Inferior parietal cortex (tissue), 1 donor: ENCODE data around the gene INPP5A.
"Not testable (repeated sequence)": the region's sequence is repeated elsewhere in the genome, so short reads cannot be mapped to it uniquely, and the experiment has no call there.

Experiments
- DNase-seq: peaks from one replicate; pipeline ENCODE4 v3.0.0-alpha.2; 2016; ENCODE audit errors: extremely low spot score

The INPP5A gene, protein sequence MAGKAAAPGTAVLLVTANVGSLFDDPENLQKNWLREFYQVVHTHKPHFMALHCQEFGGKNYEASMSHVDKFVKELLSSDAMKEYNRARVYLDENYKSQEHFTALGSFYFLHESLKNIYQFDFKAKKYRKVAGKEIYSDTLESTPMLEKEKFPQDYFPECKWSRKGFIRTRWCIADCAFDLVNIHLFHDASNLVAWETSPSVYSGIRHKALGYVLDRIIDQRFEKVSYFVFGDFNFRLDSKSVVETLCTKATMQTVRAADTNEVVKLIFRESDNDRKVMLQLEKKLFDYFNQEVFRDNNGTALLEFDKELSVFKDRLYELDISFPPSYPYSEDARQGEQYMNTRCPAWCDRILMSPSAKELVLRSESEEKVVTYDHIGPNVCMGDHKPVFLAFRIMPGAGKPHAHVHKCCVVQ

DNA sequence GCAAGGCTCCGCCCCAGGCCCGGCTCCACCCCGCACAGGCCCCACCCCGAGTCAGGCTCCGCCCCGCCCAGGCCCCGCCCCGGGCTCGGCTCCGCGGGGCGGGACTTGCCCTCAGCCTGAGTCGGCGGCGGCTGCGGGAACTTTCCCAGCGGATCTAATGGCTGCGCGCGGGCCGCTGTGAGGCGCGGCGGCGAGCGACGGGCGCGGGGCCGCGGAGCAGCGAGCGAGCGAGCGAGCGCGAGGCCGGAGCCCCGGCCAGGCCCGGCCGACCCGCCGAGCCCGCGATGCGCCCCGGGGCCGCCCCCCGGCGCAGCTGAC lies at the start of gene INPP5A:
TSS of gene INPP5A (plus strand) at position 104 of the 318 bp plus-strand sequence. CDS start 310 bp downstream, outside the sequence.
- DNase-seq, result no peak

DNA sequence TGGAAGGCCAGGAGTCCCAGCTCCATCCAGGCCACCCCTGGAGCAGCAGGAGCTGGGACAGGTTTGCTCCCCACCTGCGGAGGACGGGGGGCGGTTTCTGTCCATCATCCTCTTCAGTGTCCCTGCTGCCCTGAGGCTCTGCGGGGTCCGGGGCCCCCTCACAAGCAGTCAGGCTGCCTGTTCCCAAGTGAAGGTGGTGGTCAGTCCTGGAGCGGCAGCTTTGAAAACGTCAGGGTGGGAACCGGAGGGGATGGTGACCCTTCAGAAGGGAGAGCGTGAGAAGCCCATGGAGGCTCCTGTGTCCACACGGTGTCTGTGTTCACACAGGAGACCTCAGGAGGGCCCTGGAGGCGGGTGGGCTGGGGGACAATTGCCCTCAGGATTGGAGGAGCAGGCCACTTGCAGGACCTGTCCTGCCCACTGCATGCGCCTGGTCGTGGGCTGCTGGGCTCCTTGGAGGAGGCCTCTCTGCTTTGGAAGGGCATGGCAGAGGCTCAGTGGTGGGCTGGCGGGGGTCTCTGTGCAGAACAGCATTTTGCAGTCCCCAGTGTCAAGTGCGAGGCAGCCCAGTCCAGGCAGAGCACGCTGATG lies 49.3 kb upstream of the INPP5A start:
- DNase-seq, result no peak

DNA sequence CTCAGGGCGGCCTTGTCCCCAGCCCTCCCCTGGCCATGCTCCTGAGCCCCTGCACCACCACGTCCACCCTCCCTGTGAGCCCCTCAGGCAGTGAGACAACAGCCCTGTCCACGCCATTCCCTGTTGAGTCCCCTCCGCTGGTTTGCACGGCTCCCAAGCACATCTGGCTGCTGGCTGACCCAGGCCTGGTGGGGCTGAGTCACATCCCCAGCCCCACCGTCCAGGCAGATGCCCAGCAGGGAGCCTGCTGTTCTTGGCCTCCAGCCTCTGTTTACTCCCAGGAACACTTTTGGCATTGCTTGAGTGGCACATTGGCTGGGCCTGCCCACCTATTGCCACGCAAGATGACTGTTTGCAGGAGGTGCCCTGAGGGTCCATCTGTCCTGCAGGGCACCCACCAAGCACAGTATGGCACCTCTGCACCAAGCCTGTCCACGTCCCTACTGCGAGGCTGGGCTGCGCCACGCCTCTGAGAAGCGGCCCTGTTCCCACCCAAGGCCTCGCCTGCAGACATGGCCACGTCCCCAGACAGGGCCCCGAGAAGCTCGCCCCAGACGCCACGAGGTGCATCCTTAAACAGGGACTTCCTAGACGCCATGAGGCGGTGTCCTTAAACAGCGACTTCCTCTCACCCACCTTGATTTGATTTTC lies 48.4 kb upstream of the INPP5A start:
- no peak for DNase-seq

DNA sequence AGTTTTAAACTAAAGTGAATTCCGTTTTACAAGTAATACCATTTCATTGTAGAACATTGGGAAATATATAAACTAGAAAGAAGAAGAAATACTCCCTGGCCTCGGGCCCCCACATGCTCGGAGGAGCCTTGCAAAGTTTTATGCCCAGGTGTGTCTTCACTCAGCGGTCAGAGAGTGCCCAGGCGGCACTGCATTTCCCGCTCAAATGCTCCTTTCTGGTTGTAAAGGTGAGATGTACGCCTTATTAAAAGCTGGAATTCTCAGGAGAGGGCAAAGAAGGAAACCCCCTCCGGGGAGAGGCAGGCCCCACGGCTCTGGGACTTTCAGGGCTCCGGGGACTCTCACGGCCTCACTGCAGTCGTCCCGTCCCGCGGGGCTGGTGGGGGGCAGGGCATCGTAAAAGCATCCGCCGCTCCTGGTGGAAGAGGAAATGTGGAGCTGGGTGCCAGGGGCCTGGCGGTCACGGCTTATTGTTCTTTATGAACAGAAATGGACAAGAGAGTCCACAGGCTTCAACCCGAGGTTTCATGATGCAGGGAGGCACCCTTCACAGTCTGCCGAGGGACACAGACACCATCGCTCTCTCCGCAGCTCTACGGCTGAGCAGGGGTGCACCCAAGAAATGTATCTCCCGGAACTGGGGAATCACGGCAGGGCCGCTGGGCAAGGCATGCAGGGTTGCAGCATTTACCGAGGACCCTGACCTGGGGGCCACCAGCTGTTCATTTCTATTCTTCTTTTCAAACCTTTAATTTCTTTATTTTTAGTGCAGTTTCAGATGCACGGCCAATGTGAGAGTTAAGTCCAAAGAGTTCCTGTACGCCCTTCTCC lies 47.7 kb upstream of the INPP5A start:
- no peak for DNase-seq

DNA sequence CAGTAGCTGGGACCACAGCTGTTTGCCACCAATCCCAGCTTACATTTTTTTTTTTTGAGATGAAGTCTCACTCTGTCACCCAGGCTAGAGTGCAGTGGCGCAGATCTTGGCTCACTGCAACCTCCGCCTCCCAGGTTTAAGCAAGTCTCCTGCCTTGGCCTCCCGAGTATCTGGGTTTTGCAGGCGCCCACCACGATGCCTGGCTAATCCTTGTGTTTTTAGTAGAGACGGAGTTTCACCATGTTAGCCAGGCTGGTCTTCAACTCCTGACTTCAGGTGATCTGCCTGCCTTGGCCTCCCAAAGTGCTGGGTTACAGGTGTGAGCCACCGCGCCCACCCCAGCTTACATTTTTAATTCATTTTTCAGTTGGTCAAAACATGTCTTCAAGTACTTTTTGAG lies 46.1 kb upstream of the INPP5A start:
- DNase-seq, result not testable (repeated sequence)

- no peak for DNase-seq
Observed at GRCh38 chr10:132492323-132493025, 45.1 kb upstream of the INPP5A start.

DNA sequence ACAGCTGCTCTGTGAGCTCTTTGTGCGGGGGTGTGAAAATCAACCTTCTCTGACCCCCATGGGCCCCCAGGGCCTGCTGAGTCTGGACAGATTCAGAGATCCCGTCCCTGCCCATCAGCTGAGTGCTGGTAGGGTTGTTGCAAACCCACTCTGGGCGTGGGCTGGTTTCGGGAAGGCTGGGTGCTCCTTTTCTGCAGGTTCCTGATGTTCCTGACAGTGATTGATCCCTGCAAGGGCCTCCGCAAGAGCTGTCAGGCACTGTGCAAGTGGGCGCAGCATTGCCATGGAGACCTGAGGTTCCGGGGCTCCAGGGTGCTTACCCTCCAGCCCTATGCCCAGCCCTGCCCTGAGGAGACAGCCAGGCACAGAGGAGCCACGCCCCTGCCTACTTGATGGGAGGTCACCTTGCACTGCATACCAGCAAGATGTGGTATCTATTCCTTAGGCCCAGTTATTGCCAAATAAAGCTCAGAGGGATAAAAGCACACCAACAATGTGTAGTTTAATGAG lies 44.3 kb upstream of the INPP5A start:
- no peak for DNase-seq

- no peak for DNase-seq
Observed at GRCh38 chr10:132493756-132494290, 43.8 kb upstream of the INPP5A start.

- no peak for DNase-seq
Observed at GRCh38 chr10:132494866-132495630, 42.5 kb upstream of the INPP5A start.

GRCh38 chr10:132496360-132497062 lies 41.1 kb upstream of the INPP5A start:
- no peak for DNase-seq

DNA sequence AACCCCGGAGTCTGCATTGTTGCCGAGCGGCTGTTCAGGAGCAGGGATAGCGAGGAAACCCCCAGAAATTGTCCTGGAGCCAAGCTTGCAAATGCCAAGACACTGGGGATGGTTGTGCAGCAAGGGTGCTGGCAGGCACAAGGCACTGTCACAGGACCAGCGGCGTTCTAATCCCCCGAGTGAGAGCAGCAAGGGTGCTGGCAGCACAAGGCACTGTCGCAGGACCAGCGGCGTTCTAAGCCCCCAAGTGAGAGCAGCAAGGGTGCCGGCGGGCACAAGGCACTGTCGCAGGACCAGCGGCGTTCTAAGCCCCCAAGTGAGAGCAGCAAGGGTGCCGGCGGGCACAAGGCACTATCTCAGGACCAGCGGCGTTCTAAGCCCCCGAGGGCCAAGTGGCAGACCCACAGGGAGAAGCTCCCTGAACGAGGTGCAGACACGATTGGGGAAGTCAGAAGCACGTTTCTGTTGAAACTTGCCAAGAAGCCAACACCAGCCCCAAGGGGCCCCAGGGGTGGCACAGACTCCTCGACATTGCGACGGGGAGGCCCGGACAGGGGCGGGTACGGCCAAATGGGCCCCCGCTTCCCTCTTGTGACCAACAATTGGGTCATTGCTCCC lies 40.4 kb upstream of the INPP5A start:
- no peak for DNase-seq

DNA sequence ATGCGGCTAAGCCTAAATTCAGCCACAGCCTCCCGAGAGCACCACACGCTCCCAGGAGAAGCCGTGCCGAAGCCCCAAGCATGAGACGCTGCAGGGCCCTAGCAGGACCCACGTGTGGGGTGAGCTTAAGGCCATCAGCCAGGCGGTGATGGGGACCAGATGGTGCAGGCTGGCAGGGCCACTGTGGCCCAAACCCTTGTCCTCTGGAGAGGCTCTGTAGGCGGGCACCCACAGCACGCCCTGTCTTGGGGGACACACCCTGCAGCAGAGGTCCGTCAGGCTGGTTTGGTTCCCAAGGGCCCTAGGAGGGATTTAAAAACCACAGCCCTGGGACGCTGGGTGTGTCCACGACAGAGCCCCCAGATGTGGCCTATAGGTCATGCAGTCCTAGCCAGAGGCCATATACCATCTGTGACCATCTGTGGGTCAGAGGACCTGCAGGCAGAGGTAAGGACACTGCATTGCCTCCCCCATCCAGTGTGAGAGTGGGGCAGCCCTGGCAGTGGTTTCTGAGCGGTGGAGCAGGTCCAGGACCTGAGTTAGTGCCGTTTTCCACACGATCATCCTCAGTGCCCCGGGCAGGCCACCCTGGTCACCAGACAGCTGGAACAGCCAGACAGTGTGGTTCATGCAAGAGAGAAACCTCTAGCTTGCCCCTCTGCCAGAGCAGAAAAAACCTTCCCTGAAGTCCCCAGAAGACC lies 39.6 kb upstream of the INPP5A start:
- no peak for DNase-seq

DNA sequence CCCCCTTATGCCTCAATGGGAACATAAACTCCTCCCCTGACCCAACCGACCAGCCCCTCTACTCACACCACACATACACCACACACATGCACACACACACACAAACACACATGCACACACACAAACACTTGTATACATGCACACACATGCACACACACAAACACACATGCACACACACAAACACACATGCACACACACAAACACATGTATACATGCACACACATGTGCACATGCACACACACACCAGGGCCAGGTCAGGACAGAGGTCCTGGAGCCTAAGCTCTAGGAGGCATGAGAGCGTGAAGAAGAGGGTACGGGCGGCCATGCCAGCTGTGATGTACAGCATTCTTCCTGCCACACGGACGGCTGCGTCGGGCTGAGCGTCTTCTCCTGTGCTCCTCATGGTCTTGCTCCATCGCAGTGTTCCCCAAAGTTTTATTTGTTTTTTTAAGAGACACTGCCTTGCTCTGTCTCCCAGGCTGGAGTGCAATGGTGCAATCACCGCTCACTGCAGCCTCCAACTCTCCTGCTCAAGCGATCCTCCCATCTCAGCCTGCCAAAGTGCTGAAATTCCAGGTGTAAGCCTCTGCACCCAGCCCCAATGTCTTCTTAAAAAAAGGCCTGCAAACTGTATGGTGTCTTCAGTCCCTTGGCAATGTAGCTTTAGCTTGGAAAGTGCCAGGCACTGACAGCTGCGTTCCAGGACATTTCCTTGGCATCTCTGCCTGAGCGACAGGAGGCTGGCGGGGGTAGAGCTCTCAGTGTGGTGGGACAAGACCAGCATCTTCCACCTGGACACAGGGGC lies 38.8 kb upstream of the INPP5A start:
- DNase-seq, result no peak

DNA sequence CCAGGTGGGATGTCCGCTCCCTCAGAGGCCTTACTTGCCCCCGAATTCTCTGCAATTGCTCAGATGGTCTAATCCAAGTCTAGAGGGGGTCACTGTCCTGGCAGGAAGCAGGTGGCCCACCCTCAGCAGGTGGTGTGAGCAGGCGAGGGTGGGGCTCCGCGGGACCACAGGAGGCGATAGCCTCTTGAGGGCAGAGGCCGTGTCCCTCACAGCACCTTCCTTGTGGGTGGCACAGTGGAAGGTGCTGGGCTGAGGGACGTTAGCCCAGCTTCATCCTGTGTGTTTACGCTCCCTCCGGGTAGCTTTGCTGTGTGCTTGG lies 38.3 kb upstream of the INPP5A start:
- no peak for DNase-seq

DNA sequence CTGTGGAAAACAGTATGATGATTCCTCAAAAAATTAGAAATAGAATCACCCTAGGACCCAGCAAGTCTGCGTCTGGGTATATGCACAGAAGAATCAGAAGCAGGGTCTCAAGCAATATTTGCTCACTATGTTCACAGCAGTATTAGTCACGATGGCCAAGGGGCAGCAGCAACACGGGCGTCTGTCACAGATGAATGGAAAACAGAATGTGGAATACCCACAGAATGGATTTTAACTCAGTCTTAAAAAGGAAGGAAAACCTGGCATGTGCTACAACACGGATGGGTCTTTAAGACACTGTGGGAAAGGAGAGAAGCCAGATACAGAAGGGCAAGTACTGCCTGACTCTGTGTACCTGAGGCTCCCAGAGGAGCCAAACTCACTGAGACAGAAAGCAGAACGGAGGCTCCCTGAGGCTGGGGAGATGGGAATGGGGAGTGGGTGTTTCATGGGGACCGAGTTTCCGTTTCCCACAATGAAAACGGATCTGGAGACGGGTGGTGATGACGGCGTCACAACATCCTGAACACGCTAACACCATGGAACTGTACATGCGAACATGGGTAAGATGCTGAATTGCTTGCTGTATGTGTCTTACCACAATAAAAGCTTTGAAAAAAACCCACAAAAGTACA lies 36.7 kb upstream of the INPP5A start:
- DNase-seq, result no peak

DNA sequence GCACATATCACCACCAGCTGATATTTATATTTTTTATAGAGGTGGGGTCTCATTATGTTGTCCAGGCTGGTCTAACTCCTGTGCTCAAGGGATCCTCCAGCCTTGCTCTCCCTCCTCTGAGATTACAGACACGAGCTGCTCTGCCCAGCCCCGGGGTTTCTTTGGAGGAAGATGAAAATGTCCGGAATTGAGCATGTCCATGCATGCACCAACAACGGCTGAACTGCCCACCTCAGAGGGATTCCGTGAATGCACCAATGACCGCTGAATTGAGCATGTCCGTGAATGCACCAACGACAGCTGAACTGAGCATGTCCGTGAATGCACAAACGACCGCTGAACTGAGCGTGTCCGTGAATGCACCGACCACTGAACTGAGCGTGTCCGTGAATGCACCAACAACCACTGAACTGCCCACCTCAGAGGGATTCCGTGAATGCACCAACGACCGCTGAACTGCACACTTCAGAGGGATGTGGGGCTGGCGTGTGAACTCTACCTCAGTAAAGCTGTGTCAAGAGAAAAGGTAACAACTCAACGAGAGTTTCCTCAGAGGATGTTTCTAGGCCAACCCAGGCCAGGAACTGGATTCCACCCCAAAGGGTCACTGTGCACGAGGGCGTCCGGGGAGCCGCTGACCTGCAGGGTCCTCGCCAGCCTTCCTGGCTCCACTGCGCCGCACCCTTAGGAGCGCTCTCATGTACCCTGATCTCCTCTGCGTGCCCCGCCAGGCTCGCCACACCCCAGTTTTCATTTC lies 34.9 kb upstream of the INPP5A start:
- no peak for DNase-seq
